Measurements from ENCODE around the gene NDUFS2. TPM values are rescaled to one million over a fixed set of nuclear protein-coding genes. Genes with fewer than 3 reads are reported as not detected.

Gene NDUFS2
- total RNA-seq, 4 donors from 2014 or later = 73.0 to 118 (median 103) TPM

DNA sequence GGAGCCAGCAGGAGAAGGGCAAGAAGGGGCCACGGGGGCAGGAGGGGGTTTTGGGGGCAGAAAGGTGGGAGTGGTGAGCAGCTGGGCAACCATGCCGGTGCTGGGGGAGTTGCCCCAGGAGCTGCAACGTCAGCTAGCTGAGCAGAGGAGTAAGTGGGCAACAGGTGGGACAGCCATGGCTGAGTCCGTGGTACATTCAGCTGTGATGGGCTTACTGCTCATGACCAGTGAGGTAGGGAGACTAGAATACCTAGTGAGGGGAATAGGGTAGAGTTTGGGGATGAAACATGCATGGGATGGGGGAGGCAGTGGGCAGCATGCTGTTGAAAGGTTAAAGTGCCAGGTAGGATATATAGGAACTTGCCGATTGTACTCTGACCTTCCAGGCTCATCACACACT, 40.5 kb upstream of the NDUFS2 start:
- no peak for DNase-seq (ENCODE audit: low spot score in 2 of 2)
- Histone ChIP-seq H3K27ac (no peak overlapping the region), H3K4me3 (no peak overlapping the region), H3K9me3 (no peaks in the 10 kb centered on the region), H3K36me3 (peaks cover 0 to 61% (median 0%) of the 10 kb centered on the region in 3 donors), H3K27me3 (no peaks in the 10 kb centered on the region), H3K4me1 (peaks cover 0 to 47% (median 21%) of the 10 kb centered on the region in 4 donors)
- no peak for TF ChIP-seq CTCF (IDR thresholded peaks at IDR 0.05)
- TF ChIP-seq EP300 (IDR thresholded peaks at IDR 0.05) = no peak
- TF ChIP-seq POLR2A (IDR thresholded peaks at IDR 0.05) = no peak
- 81 to 85% methylated on average over 5 of the region's 5 CpGs for WGBS, 2 donors

- no peaks in the 10 kb centered on the region for H3K9me3 ChIP-seq
- peaks cover 0 to 58% (median 0%) of the 10 kb centered on the region in 3 donors for H3K36me3 ChIP-seq
- WGBS, 2 donors = 79 to 80% methylated on average over 7 of the region's 7 CpGs
- H3K27me3 ChIP-seq = no peaks in the 10 kb centered on the region
- no peak overlapping the region for H3K27ac ChIP-seq
- no peak overlapping the region for H3K4me3 ChIP-seq
- no peak for DNase-seq (ENCODE audit: low spot score in 2 of 2)
- H3K4me1 ChIP-seq = peaks cover 0 to 51% (median 24%) of the 10 kb centered on the region in 4 donors
- TF ChIP-seq POLR2A (IDR thresholded peaks at IDR 0.05) (no peak), CTCF (IDR thresholded peaks at IDR 0.05) (no peak), EP300 (IDR thresholded peaks at IDR 0.05) (no peak)
Observed at GRCh38 chr1:161162052-161162451, 40.1 kb upstream of the NDUFS2 start.

DNA sequence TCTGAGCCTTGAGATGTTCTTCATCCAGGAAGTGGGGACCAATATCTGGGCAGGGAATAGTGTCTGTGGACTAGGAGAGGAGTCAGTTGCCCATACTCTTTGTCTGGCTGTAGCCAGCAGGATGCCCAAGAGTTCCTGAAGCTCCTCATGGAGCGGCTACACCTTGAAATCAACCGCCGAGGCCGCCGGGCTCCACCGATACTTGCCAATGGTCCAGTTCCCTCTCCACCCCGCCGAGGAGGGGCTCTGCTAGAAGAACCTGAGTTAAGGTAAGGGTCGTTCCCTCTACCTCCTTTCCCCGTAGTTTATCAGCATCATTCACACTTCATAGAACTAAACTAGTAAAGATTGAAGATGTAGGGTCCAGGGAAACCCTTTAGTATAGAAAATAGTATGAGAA, 39.4 kb upstream of the NDUFS2 start:
- Histone ChIP-seq H3K4me1 (peaks cover 0 to 59% (median 27%) of the 10 kb centered on the region in 4 donors), H3K27me3 (no peaks in the 10 kb centered on the region), H3K27ac (no peak overlapping the region), H3K9me3 (no peaks in the 10 kb centered on the region), H3K36me3 (peaks cover 0 to 50% (median 0%) of the 10 kb centered on the region in 3 donors), H3K4me3 (no peak overlapping the region)
- TF ChIP-seq POLR2A (IDR thresholded peaks at IDR 0.05) (no peak), EP300 (IDR thresholded peaks at IDR 0.05) (no peak), CTCF (IDR thresholded peaks at IDR 0.05) (no peak)
- DNase-seq (ENCODE audit: low spot score in 2 of 2) = no peak
- WGBS, 2 donors = 93% methylated on average over 10 of the region's 10 CpGs

- Histone ChIP-seq H3K27me3 (no peaks in the 10 kb centered on the region), H3K4me3 (no peak overlapping the region), H3K4me1 (peaks cover 0 to 62% (median 24%) of the 10 kb centered on the region in 4 donors), H3K27ac (no peak overlapping the region), H3K36me3 (peaks cover 0 to 49% (median 0%) of the 10 kb centered on the region in 3 donors), H3K9me3 (no peaks in the 10 kb centered on the region)
- WGBS, 2 donors = 80 to 87% methylated on average over 5 of the region's 5 CpGs
- DNase-seq (ENCODE audit: low spot score in 2 of 2) = no peak
- no peak for TF ChIP-seq CTCF (IDR thresholded peaks at IDR 0.05)
- no peak for TF ChIP-seq EP300 (IDR thresholded peaks at IDR 0.05)
- no peak for TF ChIP-seq POLR2A (IDR thresholded peaks at IDR 0.05)
Observed at GRCh38 chr1:161163793-161164192, 38.4 kb upstream of the NDUFS2 start.

GRCh38 chr1:161164901-161165610, 37.1 kb upstream of the NDUFS2 start:
- no peak for TF ChIP-seq CTCF (IDR thresholded peaks at IDR 0.05)
- TF ChIP-seq EP300 (IDR thresholded peaks at IDR 0.05) = no peak
- TF ChIP-seq POLR2A (IDR thresholded peaks at IDR 0.05) = no peak
- 66 to 67% methylated on average over 14 of the region's 14 CpGs for WGBS, 2 donors
- Histone ChIP-seq H3K27me3 (no peaks in the 10 kb centered on the region), H3K36me3 (peaks cover 0 to 62% (median 0%) of the 10 kb centered on the region in 3 donors), H3K27ac (peak overlapping the region; percentile 49 to 96 (median 88)), H3K4me1 (peaks cover 0 to 55% (median 21%) of the 10 kb centered on the region in 4 donors), H3K4me3 (peak overlapping the region in 3 of 4 donors; percentile 62 to 87 (median 75)), H3K9me3 (no peaks in the 10 kb centered on the region)
- DNase-seq (ENCODE audit: low spot score in 2 of 2) = no peak

Measured in tibial nerve (tissue), 4 donors.